HCT116 (cell line): ENCODE results near the gene LDAH. TPM values are rescaled to one million over a fixed set of nuclear protein-coding genes. Genes with fewer than 3 reads are reported as not detected.

Experiments used
- ATAC-seq: fragments of 200-7000 bp; cut with Tn5 transposase; 2 replicates; pipeline ENCODE4 v1.9.1; 2020; ENCODE audit warnings: mild to moderate bottlenecking, moderate library complexity
- BruUV-seq: library from RNA; stranded (reverse); fragments of 400-500 nt; replicated peaks from 2 replicates; lab custom pipeline; 2021; lab: Mats Ljungman, UMichigan
- CTCF ChIA-PET: fragments of 300-600 bp; sonication (Branson Sonifier 250); formaldehyde crosslinking; loops from one replicate; lab custom pipeline; 2021; ENCODE audit warnings: antibody characterized with exemption; lab: Charles Lee
- POLR2A ChIA-PET: fragments of 300-600, 350-600 bp; sonication (Branson Sonifier 250); formaldehyde crosslinking; loops from one replicate; lab custom pipeline; 2021; ENCODE audit warnings: antibody characterized with exemption; lab: Charles Lee
- RAD21 ChIA-PET, 2 experiments: fragments of 300-600 bp; sonication (Branson Sonifier 250); formaldehyde crosslinking; loops; one replicate each; lab custom pipeline; 2023; ENCODE audit warnings: low total read pairs in 2 of 2; ENCODE audit not compliant: uncharacterized antibody in 2 of 2, unreplicated experiment in 2 of 2, low non-redundant PET in 1 of 2; lab: Charles Lee
- DNase-seq: peaks from one replicate; pipeline ENCODE4 v3.0.0-alpha.2; 2010; ENCODE audit warnings: low read depth, low spot score
- H2AFZ ChIP-seq: fragments of 200-600 bp; shearing (Covaris generic), sonication (generic); 2 replicates; pipeline ENCODE4 v1.6.1; 2017; ENCODE audit warnings: low read depth, mixed run types, mixed read lengths, antibody characterized with exemption, low read length; ENCODE audit not compliant: poor library complexity, severe bottlenecking
- H3K27ac ChIP-seq: 2 replicates; pipeline ENCODE4 v1.5.1; 2012; ENCODE audit warnings: low read depth, low read length
- H3K27me3 ChIP-seq: fragments of 200-600 bp; sonication (generic); 2 replicates; pipeline ENCODE4 v1.6.1; 2016; ENCODE audit warnings: mixed run types, low read length, mixed read lengths; ENCODE audit not compliant: insufficient read depth
- H3K36me3 ChIP-seq, 2 experiments: fragments of 200-500 bp in 1 of 2; fragments of 200-600 bp in 1 of 2; sonication (Bioruptor generic) in 1 of 2; sonication (generic) in 1 of 2; 2 replicates each; pipeline versions ENCODE4 v1.5.1 to v1.6.1; 2014 to 2016; ENCODE audit warnings: low read length in 2 of 2, inconsistent platforms in 1 of 2, mixed read lengths in 1 of 2, mixed run types in 1 of 2; ENCODE audit not compliant: insufficient read depth in 2 of 2, control insufficient read depth in 1 of 2
- H3K4me1 ChIP-seq, 2 experiments: fragments of 200-600 bp in 1 of 2; sonication (generic) in 1 of 2; 2 replicates each; pipeline versions ENCODE4 v1.5.1 to v1.6.1; 2012 to 2017; ENCODE audit warnings: low read length in 2 of 2, inconsistent platforms in 1 of 2, mild to moderate bottlenecking in 1 of 2, mixed read lengths in 1 of 2, mixed run types in 1 of 2, moderate library complexity in 1 of 2; ENCODE audit not compliant: insufficient read depth in 2 of 2, control insufficient read depth in 1 of 2
- H3K4me2 ChIP-seq: fragments of 200-600 bp; sonication (generic); 2 replicates; pipeline ENCODE4 v1.6.1; 2017; ENCODE audit warnings: mixed run types, low read length, mixed read lengths
- H3K4me3 ChIP-seq, 2 experiments: fragments of 200-600 bp in 1 of 2; sonication (generic) in 1 of 2; replicated peaks in 1 of 2; 2 replicates each; pipeline ENCODE4 v1.5.1; 2011 to 2016; ENCODE audit warnings: low read length in 2 of 2, control low read depth in 1 of 2, low read depth in 1 of 2, mild to moderate bottlenecking in 1 of 2, mixed read lengths in 1 of 2, mixed run types in 1 of 2
- H3K79me2 ChIP-seq: fragments of 200-600 bp; sonication (generic); 2 replicates; pipeline ENCODE4 v1.6.1; 2017; ENCODE audit warnings: mild to moderate bottlenecking, mixed run types, low read length, moderate library complexity, mixed read lengths; ENCODE audit not compliant: insufficient read depth
- H3K9ac ChIP-seq: fragments of 200-600 bp; sonication (generic); 2 replicates; pipeline ENCODE4 v1.6.1; 2016; ENCODE audit warnings: low read length, mixed read lengths
- H3K9me2 ChIP-seq: fragments of 200-600 bp; sonication (generic), shearing (Covaris generic); 2 replicates; pipeline ENCODE4 v1.6.1; 2017; ENCODE audit warnings: mixed run types, mild to moderate bottlenecking, moderate library complexity; ENCODE audit not compliant: insufficient read depth
- H3K9me3 ChIP-seq, 2 experiments: fragments of 200-500 bp in 1 of 2; fragments of 200-600 bp in 1 of 2; sonication (Bioruptor generic) in 1 of 2; sonication (generic) in 1 of 2; 2 replicates each; pipeline ENCODE4 v1.6.1; 2014 to 2017; ENCODE audit warnings: low read length in 2 of 2, mixed read lengths in 2 of 2, inconsistent platforms in 1 of 2, low read depth in 1 of 2, mild to moderate bottlenecking in 1 of 2, mixed run types in 1 of 2, moderate library complexity in 1 of 2; ENCODE audit not compliant: control insufficient read depth in 1 of 2, insufficient read depth in 1 of 2
- H4K20me1 ChIP-seq: fragments of 200-600 bp; sonication (generic), shearing (Covaris generic); 2 replicates; pipeline ENCODE4 v1.6.1; 2017; ENCODE audit warnings: mixed run types, mild to moderate bottlenecking, moderate library complexity; ENCODE audit not compliant: insufficient read depth
- ATF3 ChIP-seq: IDR thresholded peaks from 2 replicates; pipeline ENCODE4 v1.6.1; 2012
- CBX3 ChIP-seq: IDR thresholded peaks from 2 replicates; pipeline ENCODE4 v1.6.1; 2012; ENCODE audit warnings: low read depth
- CTCF ChIP-seq, 3 experiments: fragments of 200-600 bp in 1 of 3; sonication (generic) in 1 of 3; IDR thresholded peaks in 2 of 3; conservative IDR thresholded peaks in 1 of 3; 2 replicates each; pipeline ENCODE4 v1.5.1; 2012 to 2017; ENCODE audit warnings: low read depth in 2 of 3, low read length in 2 of 3, antibody characterized with exemption in 1 of 3, borderline replicate concordance in 1 of 3, control low read depth in 1 of 3, mild to moderate bottlenecking in 1 of 3, mixed read lengths in 1 of 3, mixed run types in 1 of 3, moderate library complexity in 1 of 3; ENCODE audit not compliant: insufficient read depth in 1 of 3
- ELF1 ChIP-seq: IDR thresholded peaks from 2 replicates; pipeline ENCODE4 v1.6.1; 2012; ENCODE audit warnings: low read depth, borderline replicate concordance
- FOSL1 ChIP-seq: IDR thresholded peaks from 2 replicates; pipeline ENCODE4 v1.6.1; 2012; ENCODE audit warnings: low read depth
- JUND ChIP-seq: IDR thresholded peaks from 2 replicates; pipeline ENCODE4 v1.6.1; 2012
- POLR2A ChIP-seq: IDR thresholded peaks from 2 replicates; pipeline ENCODE4 v1.7.0; 2011; ENCODE audit warnings: borderline replicate concordance; ENCODE audit not compliant: insufficient read depth, insufficient read length; ENCODE audit errors: extremely low read depth
- POLR2AphosphoS5 ChIP-seq: IDR thresholded peaks from 2 replicates; pipeline ENCODE4 v1.6.1; 2011; ENCODE audit warnings: mild to moderate bottlenecking, low read depth, low read length, moderate library complexity
- RAD21 ChIP-seq: IDR thresholded peaks from 2 replicates; pipeline ENCODE4 v1.6.1; 2012; ENCODE audit warnings: low read depth, mild to moderate bottlenecking
- SP1 ChIP-seq: IDR thresholded peaks from 2 replicates; pipeline ENCODE4 v1.6.1; 2012; ENCODE audit warnings: low read depth
- SRF ChIP-seq: IDR thresholded peaks from 2 replicates; pipeline ENCODE4 v1.6.1; 2012; ENCODE audit warnings: low read depth
- TCF7L2 ChIP-seq: IDR thresholded peaks from 2 replicates; pipeline ENCODE4 v1.7.0; 2011; ENCODE audit warnings: borderline replicate concordance, inconsistent platforms; ENCODE audit not compliant: insufficient read depth, insufficient read length; ENCODE audit errors: extremely low read depth
- YY1 ChIP-seq: IDR thresholded peaks from 2 replicates; pipeline ENCODE4 v1.6.1; 2011; ENCODE audit warnings: low read length, low read depth, moderate library complexity, mild to moderate bottlenecking; ENCODE audit not compliant: insufficient replicate concordance; ENCODE audit errors: extremely low read depth
- ZBTB33 ChIP-seq: IDR thresholded peaks from 2 replicates; pipeline ENCODE4 v1.6.1; 2011; ENCODE audit warnings: mild to moderate bottlenecking, low read length, moderate library complexity; ENCODE audit not compliant: insufficient replicate concordance; ENCODE audit errors: extremely low read depth
- intact Hi-C: fragments of 100-400 bp; cut with micrococcal nuclease; formaldehyde crosslinking; loops from 2 replicates; pipeline ENCODE4 v1.10.0; 2022
- total RNA-seq: library from RNA; stranded (reverse); gene quantifications from one replicate; pipeline ENCODE4 v1.2.1, GENCODE V29; 2021; ENCODE audit not compliant: unreplicated experiment

Gene LDAH
- total RNA-seq, 1 experiment from 2014 or later, result 25.7 TPM

- no TSS peak for BruUV-seq
- no peak for ATAC-seq
- H3K79me2 ChIP-seq, result no peaks in the 10 kb centered on the region
These were observed 75.6 kb downstream of the LDAH start for GRCh38 chr2:20747317-20747716.

GRCh38 chr2:20745924-20746555 lies 76.9 kb downstream of the LDAH start:
- Histone ChIP-seq H3K4me2 (no peak overlapping the region), H3K4me3 (no peak overlapping the region), H3K27me3 (no peaks in the 10 kb centered on the region), H3K9me3 (no peaks in the 10 kb centered on the region), H3K36me3 (no peaks in the 10 kb centered on the region), H3K4me1 (no peaks in the 10 kb centered on the region), H2AFZ (no peak overlapping the region), H3K79me2 (no peaks in the 10 kb centered on the region), H3K9ac (no peak overlapping the region), H4K20me1 (no peaks in the 10 kb centered on the region), H3K27ac (no peak overlapping the region), H3K9me2 (no peaks in the 10 kb centered on the region)
- no TSS peak for BruUV-seq
- no peak for DNase-seq
- no peak for ATAC-seq
- ChIA-PET RAD21 (no interaction called here), CTCF (no interaction called here), POLR2A (no interaction called here)
- intact Hi-C loops, result no loop called here
- TF ChIP-seq ELF1, result no peak
- TF ChIP-seq CTCF (IDR thresholded peaks at IDR 0.05 in 2 of 3, conservative IDR thresholded peaks at IDR 0.05 in 1 of 3; ENCODE audit: borderline replicate concordance in 1 of 3, insufficient read depth in 1 of 3, low read depth in 2 of 3, low read length in 2 of 3), result no peak
- TF ChIP-seq ATF3, result no peak
- no peak for TF ChIP-seq POLR2AphosphoS5
- TF ChIP-seq RAD21, result no peak
- no peak for TF ChIP-seq SRF
- TF ChIP-seq SP1, result no peak
- no peak for TF ChIP-seq TCF7L2
- no peak for TF ChIP-seq FOSL1
- no peak for TF ChIP-seq JUND

More at GRCh38 chr2:20747317-20747716, 75.6 kb downstream of the LDAH start:
- Histone ChIP-seq H3K4me3 (no peak overlapping the region), H4K20me1 (no peaks in the 10 kb centered on the region), H3K4me2 (no peak overlapping the region), H3K4me1 (no peaks in the 10 kb centered on the region), H3K27me3 (no peaks in the 10 kb centered on the region), H3K9me3 (no peaks in the 10 kb centered on the region), H2AFZ (no peak overlapping the region), H3K9me2 (no peaks in the 10 kb centered on the region), H3K36me3 (no peaks in the 10 kb centered on the region), H3K27ac (no peak overlapping the region), H3K9ac (no peak overlapping the region)
- POLR2A ChIA-PET, result no interaction called here
- TF ChIP-seq CBX3, result no peak
- no peak for TF ChIP-seq ZBTB33
- TF ChIP-seq YY1, result no peak
- TF ChIP-seq POLR2A, result no peak
- no peak for TF ChIP-seq RAD21
- no peak for TF ChIP-seq SP1
- intact Hi-C loops, result no loop called here
- RAD21 ChIA-PET, result no interaction called here
- no peak for DNase-seq
- CTCF ChIA-PET, result no interaction called here
